Suprapubic skin (tissue), 4 donors: ENCODE results near the gene USP3. TPM values are rescaled to one million over a fixed set of nuclear protein-coding genes. Genes with fewer than 3 reads are reported as not detected.
"Not testable (repeated sequence)": the region's sequence is repeated elsewhere in the genome, so short reads cannot be mapped to it uniquely, and the experiment has no call there.

Experiments
- DNase-seq, 2 donors: peaks; one replicate each; pipeline ENCODE4 v3.0.0-alpha.2; 2019; ENCODE audit warnings: low spot score in 2 of 2
- H3K27ac ChIP-seq: fragments of 200-600 bp; sonication (generic); one replicate; pipeline ENCODE4 v1.5.1; 2019
- H3K27me3 ChIP-seq: fragments of 200-600 bp; sonication (generic); one replicate; pipeline ENCODE4 v1.5.1; 2019
- H3K36me3 ChIP-seq: fragments of 200-600 bp; sonication (generic); one replicate; pipeline ENCODE4 v1.5.1; 2019
- H3K4me1 ChIP-seq: fragments of 200-600 bp; sonication (generic); one replicate; pipeline ENCODE4 v1.5.1; 2019
- H3K4me3 ChIP-seq: fragments of 200-600 bp; sonication (generic); one replicate; pipeline ENCODE4 v1.5.1; 2019; ENCODE audit warnings: mild to moderate bottlenecking
- H3K9me3 ChIP-seq: fragments of 200-600 bp; sonication (generic); one replicate; pipeline ENCODE4 v1.5.1; 2019
- EP300 ChIP-seq: sonication (generic); formaldehyde crosslinking; IDR thresholded peaks from one replicate; pipeline ENCODE4 v1.6.1; 2017; ENCODE audit warnings: antibody characterized with exemption
- POLR2A ChIP-seq, 2 donors: fragments of 450-650 bp; IDR thresholded peaks; one replicate each; pipeline ENCODE4 v1.6.1; 2017; ENCODE audit warnings: antibody characterized with exemption in 2 of 2, mild to moderate bottlenecking in 2 of 2, moderate library complexity in 2 of 2
- POLR2AphosphoS5 ChIP-seq, 3 donors: sonication (generic); formaldehyde crosslinking; IDR thresholded peaks; one replicate each; pipeline ENCODE4 v1.6.1; 2017; ENCODE audit warnings: antibody characterized with exemption in 3 of 3
- WGBS: methylation state at CpG from one replicate; pipeline ENCODE4 v1.1.5; 2018; 5-methylcytosine and 5-hydroxymethylcytosine counted together
- total RNA-seq, 4 donors: library from RNA; depleted of rRNA; stranded (reverse); fragments of >200 nt; gene quantifications; one replicate each; pipeline ENCODE4 v1.1.0, GENCODE V29; 2016
- TF ChIP-seq, protein P1 (sequence below), 2 donors: fragments of 200-600 bp in 1 of 2; fragments of 450-650 bp in 1 of 2; sonication (generic) in 1 of 2; IDR thresholded peaks; one replicate each; pipeline ENCODE4 v1.5.1; 2016 to 2019; ENCODE audit warnings: antibody characterized with exemption in 2 of 2, mild to moderate bottlenecking in 1 of 2, moderate library complexity in 1 of 2

USP3 gene
- total RNA-seq, 4 donors from 2014 or later: 43.2 to 105 (median 48.0) TPM

DNA sequence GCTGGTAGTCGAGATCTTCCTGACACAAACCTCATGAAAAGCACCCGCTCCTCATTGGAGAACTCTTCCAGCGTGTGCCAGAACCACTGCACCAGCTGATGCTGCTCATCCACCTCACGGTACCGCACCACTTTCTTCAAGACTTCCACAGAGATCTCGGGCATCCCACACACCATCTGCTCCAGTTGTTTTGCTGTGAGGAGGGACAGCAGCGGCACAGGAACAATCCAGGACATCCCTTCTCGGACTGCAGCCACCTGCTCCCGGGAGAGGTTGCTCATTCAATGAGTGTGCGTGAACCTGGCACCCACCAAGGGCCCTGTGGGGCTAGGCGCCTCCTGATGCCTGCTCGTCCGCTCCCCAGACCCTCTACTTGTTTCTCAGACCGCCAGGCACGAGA lies 107.9 kb downstream of the USP3 start:
- H3K27ac ChIP-seq: no peak overlapping the region
- peaks cover 75% of the 10 kb centered on the region for H3K36me3 ChIP-seq
- 94% methylated on average over 15 of the region's 15 CpGs for WGBS

DNA sequence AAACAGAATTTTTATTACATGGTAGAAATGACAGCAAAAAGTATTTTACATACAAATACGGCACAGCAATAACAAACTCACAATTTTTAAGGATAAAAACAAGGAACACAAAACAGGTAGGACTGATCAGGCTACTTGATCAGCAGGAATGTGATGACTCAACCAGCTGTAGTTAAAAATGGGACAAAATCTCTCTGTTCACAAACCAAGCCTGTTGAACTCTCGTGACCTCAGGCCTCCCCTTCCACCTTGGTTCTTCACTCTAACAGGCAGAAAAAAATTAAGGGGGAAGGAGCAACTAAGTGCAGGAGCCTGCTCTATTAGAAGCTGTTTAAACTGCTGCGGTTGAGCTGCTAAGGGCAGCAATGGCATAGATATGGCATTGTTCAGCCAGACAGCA lies 111.5 kb downstream of the USP3 start:
- H3K9me3 ChIP-seq: no peaks in the 10 kb centered on the region
- H3K27ac ChIP-seq: no peak overlapping the region
- peaks cover 5% of the 10 kb centered on the region for H3K4me1 ChIP-seq
- 93% methylated on average over 3 of the region's 3 CpGs for WGBS
- TF ChIP-seq, protein P1, sequence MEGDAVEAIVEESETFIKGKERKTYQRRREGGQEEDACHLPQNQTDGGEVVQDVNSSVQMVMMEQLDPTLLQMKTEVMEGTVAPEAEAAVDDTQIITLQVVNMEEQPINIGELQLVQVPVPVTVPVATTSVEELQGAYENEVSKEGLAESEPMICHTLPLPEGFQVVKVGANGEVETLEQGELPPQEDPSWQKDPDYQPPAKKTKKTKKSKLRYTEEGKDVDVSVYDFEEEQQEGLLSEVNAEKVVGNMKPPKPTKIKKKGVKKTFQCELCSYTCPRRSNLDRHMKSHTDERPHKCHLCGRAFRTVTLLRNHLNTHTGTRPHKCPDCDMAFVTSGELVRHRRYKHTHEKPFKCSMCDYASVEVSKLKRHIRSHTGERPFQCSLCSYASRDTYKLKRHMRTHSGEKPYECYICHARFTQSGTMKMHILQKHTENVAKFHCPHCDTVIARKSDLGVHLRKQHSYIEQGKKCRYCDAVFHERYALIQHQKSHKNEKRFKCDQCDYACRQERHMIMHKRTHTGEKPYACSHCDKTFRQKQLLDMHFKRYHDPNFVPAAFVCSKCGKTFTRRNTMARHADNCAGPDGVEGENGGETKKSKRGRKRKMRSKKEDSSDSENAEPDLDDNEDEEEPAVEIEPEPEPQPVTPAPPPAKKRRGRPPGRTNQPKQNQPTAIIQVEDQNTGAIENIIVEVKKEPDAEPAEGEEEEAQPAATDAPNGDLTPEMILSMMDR (IDR thresholded peaks at IDR 0.05): no peak
- TF ChIP-seq POLR2A (IDR thresholded peaks at IDR 0.05): no peak
- TF ChIP-seq POLR2AphosphoS5 (IDR thresholded peaks at IDR 0.05): no peak
- TF ChIP-seq EP300: no peak
- no peak overlapping the region for H3K4me3 ChIP-seq
- no peak for DNase-seq
- peaks cover 53% of the 10 kb centered on the region for H3K36me3 ChIP-seq
- H3K27me3 ChIP-seq: no peaks in the 10 kb centered on the region

More for the DNA sequence above, 107.9 kb downstream of the USP3 start:
- no peak for TF ChIP-seq EP300
- no peaks in the 10 kb centered on the region for H3K27me3 ChIP-seq
- no peak for DNase-seq
- H3K9me3 ChIP-seq: no peaks in the 10 kb centered on the region
- H3K4me3 ChIP-seq: no peak overlapping the region
- peaks cover 13% of the 10 kb centered on the region for H3K4me1 ChIP-seq

DNA sequence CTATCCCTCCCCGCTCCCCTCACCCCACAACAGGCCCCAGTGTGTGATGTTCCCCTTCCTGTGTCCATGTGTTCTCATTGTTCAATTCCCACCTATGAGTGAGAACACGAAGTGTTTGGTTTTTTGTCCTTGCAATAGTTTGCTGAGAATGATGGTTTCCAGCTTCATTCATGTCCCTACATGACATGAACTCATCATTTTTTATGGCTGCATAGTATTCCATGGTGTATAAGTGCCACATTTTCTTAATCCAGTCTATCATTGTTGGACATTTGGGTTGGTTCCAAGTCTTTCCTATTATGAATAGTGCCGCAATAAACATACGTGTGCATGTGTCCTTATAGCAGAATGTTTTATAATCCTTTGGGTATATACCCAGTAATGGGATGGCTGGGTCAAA lies 112.8 kb downstream of the USP3 start:
- not testable (repeated sequence) for H3K27ac ChIP-seq, H3K9me3 ChIP-seq, H3K4me3 ChIP-seq, DNase-seq, H3K27me3 ChIP-seq, H3K4me1 ChIP-seq
- peaks cover 49% of the 10 kb centered on the region for H3K36me3 ChIP-seq
- WGBS: 98% methylated on average over 4 of the region's 4 CpGs

DNA sequence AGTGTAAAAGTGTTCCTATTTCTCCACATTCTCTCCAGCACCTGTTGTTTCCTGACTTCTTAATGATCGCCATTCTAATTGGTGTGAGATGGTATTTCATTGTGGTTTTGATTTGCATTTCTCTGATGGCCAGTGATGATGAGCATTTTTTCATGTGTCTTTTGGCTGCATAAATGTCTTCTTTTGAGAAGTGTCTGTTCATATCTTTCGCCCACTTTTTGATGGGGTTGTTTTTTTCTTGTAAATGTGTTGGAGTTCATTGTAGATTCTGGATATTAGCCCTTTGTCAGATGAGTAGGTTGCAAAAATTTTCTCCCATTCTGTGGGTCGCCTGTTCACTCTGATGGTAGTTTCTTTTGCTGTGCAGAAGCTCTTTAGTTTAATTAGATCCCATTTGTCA lies 113.2 kb downstream of the USP3 start:
- H3K4me1 ChIP-seq, H3K27me3 ChIP-seq, H3K9me3 ChIP-seq, DNase-seq, H3K27ac ChIP-seq, H3K4me3 ChIP-seq: not testable (repeated sequence)
- WGBS: 97% methylated on average over 3 of the region's 3 CpGs
- peaks cover 49% of the 10 kb centered on the region for H3K36me3 ChIP-seq

DNA sequence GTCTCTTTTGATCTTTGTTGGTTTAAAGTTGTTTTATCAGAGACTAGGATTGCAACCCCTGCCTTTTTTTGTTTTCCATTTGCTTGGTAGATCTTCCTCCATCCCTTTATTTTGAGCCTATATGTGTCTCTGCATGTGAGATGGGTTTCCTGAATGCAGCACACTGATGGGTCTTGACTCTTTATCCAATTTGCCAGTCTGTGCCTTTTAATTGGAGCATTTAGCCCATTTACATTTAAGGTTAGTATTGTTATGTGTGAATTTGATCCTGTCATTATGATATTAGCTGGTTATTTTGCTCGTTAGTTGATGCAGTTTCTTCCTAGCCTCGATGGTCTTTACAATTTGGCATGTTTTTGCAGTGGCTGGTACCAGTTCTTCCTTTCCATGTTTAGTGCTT lies 116.4 kb downstream of the USP3 start:
- not testable (repeated sequence) for H3K27me3 ChIP-seq, H3K27ac ChIP-seq, DNase-seq, H3K4me3 ChIP-seq, H3K4me1 ChIP-seq, H3K9me3 ChIP-seq
- no CpG with 5 or more reads among the region's 2 CpGs for WGBS
- H3K36me3 ChIP-seq: peaks cover 53% of the 10 kb centered on the region

DNA sequence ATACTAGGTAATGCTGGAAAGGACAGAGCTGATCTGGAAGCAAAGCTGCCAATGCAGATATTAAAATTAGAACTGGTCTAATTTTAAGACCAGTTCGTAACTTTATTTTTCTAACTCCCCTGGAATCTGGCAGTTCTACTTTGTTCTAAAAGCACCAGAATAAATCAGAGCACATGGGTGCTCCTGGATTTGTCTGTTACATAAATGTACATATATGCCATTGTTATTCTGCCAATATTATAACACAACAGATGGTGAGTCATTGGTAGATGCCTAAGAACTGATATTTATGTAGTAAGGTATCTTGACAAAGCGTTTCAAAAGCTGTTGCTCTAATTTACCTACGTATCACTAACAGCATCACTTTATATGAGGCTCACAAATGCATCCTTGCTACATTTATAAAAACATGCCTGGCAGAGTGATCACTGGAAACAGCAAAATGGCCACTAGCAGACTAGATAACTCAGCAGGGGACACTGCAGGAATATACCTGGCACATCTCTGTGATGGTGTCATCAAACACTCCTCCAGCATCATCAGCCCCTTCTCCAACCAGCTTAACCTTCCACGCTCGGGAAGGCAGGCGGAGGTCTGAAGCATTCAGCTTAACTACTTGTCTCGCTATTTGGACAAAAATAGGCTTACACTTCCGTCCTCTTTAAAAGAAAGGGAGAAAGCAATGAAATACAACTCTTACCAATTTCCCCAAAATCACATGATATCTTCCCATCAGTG lies 119.0 kb downstream of the USP3 start:
- no peak for TF ChIP-seq POLR2A (IDR thresholded peaks at IDR 0.05)
- TF ChIP-seq EP300: no peak
- TF ChIP-seq POLR2AphosphoS5 (IDR thresholded peaks at IDR 0.05): no peak
- TF ChIP-seq, protein P1 (IDR thresholded peaks at IDR 0.05): no peak
- H3K4me1 ChIP-seq: no peaks in the 10 kb centered on the region
- DNase-seq: no peak
- no peak overlapping the region for H3K4me3 ChIP-seq
- 92% methylated on average over 8 of the region's 8 CpGs for WGBS
- no peaks in the 10 kb centered on the region for H3K27me3 ChIP-seq
- H3K36me3 ChIP-seq: peaks cover 67% of the 10 kb centered on the region
- H3K9me3 ChIP-seq: no peaks in the 10 kb centered on the region
- no peak overlapping the region for H3K27ac ChIP-seq

DNA sequence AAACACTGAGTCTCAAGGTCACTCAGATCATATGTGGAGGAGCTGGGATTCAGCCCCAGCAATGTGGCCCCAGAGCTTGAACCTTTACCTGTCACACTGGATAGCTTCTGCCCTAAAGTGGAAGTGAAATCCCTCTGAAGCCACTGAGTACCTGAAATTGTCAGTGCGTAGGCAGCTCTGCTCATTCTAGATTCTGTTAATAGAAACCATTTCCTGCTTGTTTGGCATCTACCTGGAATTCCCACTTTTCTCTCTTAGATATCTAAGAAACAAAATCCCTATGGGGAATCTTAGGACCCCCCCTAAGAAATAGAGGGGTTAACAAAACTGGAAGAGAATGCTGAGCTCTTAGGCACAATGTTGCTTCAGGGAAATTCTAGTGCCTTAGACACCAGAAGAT lies 122.6 kb downstream of the USP3 start:
- WGBS: 100% methylated on average over 1 of the region's 1 CpG
- TF ChIP-seq POLR2A (IDR thresholded peaks at IDR 0.05) (no peak), POLR2AphosphoS5 (IDR thresholded peaks at IDR 0.05) (no peak), EP300 (no peak)
- TF ChIP-seq, protein P1 (IDR thresholded peaks at IDR 0.05): no peak
- H3K4me3 ChIP-seq: no peak overlapping the region
- no peaks in the 10 kb centered on the region for H3K4me1 ChIP-seq
- no peak for DNase-seq
- H3K9me3 ChIP-seq: no peaks in the 10 kb centered on the region
- H3K36me3 ChIP-seq: peaks cover 95% of the 10 kb centered on the region
- H3K27me3 ChIP-seq: no peaks in the 10 kb centered on the region
- no peak overlapping the region for H3K27ac ChIP-seq
